Thymus (tissue), 11 donors: ENCODE measurements around the gene PLXNA4. TPM values are rescaled to one million over a fixed set of nuclear protein-coding genes. Genes with fewer than 3 reads are reported as not detected.

ENCODE experiments used
- DNase-seq, 9 donors: peaks; one replicate each; pipeline ENCODE4 v3.0.0-alpha.2; 2013; ENCODE audit warnings: low spot score in 9 of 9, low read depth in 6 of 9, missing footprints in 1 of 9
- H3K27ac ChIP-seq, 2 donors: one replicate each; pipeline ENCODE4 v1.5.1; 2013; ENCODE audit warnings: control low read depth in 1 of 2, low read depth in 1 of 2, low read length in 1 of 2, mild to moderate bottlenecking in 1 of 2, moderate library complexity in 1 of 2
- H3K27me3 ChIP-seq, 2 donors: one replicate each; pipeline ENCODE4 v1.5.1; 2013; ENCODE audit warnings: low read length in 1 of 2; ENCODE audit not compliant: control insufficient read depth in 2 of 2, insufficient read depth in 1 of 2
- H3K36me3 ChIP-seq, 2 donors: one replicate each; pipeline ENCODE4 v1.5.1; 2013; ENCODE audit warnings: low read length in 1 of 2, mild to moderate bottlenecking in 1 of 2, moderate library complexity in 1 of 2; ENCODE audit not compliant: control insufficient read depth in 2 of 2, insufficient read depth in 2 of 2
- H3K4me1 ChIP-seq, 2 donors: one replicate each; pipeline ENCODE4 v1.5.1; 2013; ENCODE audit warnings: low read length in 2 of 2; ENCODE audit not compliant: control insufficient read depth in 2 of 2, insufficient read depth in 2 of 2
- H3K4me3 ChIP-seq, 2 donors: one replicate each; pipeline ENCODE4 v1.5.1; 2013; ENCODE audit warnings: low read length in 2 of 2, control low read depth in 1 of 2, mild to moderate bottlenecking in 1 of 2
- H3K9me3 ChIP-seq, 2 donors: one replicate each; pipeline ENCODE4 v1.5.1; 2013; ENCODE audit warnings: low read length in 1 of 2, mild to moderate bottlenecking in 1 of 2; ENCODE audit not compliant: control insufficient read depth in 2 of 2, insufficient read depth in 1 of 2
- WGBS: extraction: QIAGEN DNeasy Blood & Tissue Kit; methylation state at CpG from one replicate; pipeline ENCODE4 v1.1.7; 2013; 5-methylcytosine and 5-hydroxymethylcytosine counted together
- polyA plus RNA-seq: library from polyadenylated mRNA; stranded (reverse); fragments of 200-250 nt; gene quantifications from one replicate; pipeline ENCODE4 v1.2.3, GENCODE V29; 2013
- total RNA-seq: library from RNA; stranded (reverse); fragments of 120-200 nt; gene quantifications from one replicate; pipeline ENCODE4 v1.2.4, GENCODE V29; 2013
- donor health status: healthy.

Gene PLXNA4
- total and polyA plus RNA-seq, 2 donors, result 0.21 to 0.66 TPM

GRCh38 chr7:132368246-132368900, 207.9 kb downstream of the PLXNA4 start:
- Histone ChIP-seq H3K4me3 (no peak overlapping the region), H3K9me3 (no peaks in the 10 kb centered on the region), H3K27me3 (peaks cover 0 to 6% of the 10 kb centered on the region in 2 donors), H3K27ac (no peak overlapping the region), H3K36me3 (no peaks in the 10 kb centered on the region), H3K4me1 (no peaks in the 10 kb centered on the region)
- DNase-seq, result no peak
- 91% methylated on average over 11 of the region's 11 CpGs for WGBS

DNA sequence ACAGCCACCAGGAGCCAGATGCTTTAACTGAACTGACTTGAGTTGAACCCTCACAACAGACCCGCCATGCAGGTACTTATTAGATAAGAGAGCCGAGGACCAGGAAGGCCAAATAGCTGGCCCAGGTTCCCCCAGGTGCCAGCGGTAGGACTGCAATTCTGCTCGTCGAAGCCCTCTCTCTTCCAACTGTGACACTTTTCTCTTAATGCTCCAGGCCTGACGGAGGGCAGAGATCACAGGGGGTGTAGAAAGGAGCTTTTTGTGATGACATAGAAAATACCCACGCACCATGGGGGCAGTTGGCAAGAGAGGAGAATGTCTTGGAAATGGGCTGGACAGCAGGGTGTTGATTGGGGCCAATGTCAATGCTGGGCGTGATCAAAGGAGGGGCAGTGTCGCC, 208.5 kb downstream of the PLXNA4 start:
- Histone ChIP-seq H3K4me1 (no peaks in the 10 kb centered on the region), H3K27ac (no peak overlapping the region), H3K27me3 (peaks cover 0 to 6% of the 10 kb centered on the region in 2 donors), H3K9me3 (no peaks in the 10 kb centered on the region), H3K4me3 (no peak overlapping the region), H3K36me3 (no peaks in the 10 kb centered on the region)
- 97% methylated on average over 9 of the region's 9 CpGs for WGBS
- DNase-seq, result no peak

DNA sequence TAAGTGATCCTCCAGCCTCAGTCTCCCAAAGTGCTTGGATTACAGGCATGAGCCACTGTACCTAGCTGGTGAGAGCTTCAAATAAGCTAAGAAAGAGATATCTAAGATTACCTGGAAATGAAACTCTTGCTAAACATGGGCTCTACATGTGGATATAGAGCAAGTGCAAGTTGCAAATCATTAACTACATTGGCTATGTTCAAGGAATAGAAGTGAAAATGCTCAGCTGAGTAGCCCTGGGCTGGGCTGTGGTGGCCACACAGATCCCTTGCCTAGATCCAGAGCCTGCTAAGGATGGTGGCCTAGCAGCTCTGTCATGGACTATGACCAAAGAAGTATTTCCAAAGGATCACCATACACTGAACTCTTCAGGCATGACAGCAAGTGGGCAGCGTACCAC, 209.3 kb downstream of the PLXNA4 start:
- Histone ChIP-seq H3K4me1 (no peaks in the 10 kb centered on the region), H3K27ac (no peak overlapping the region), H3K9me3 (no peaks in the 10 kb centered on the region), H3K27me3 (peaks cover 0 to 6% of the 10 kb centered on the region in 2 donors), H3K4me3 (no peak overlapping the region), H3K36me3 (no peaks in the 10 kb centered on the region)
- no peak for DNase-seq
- 96% methylated on average over 1 of the region's 1 CpG for WGBS

DNA sequence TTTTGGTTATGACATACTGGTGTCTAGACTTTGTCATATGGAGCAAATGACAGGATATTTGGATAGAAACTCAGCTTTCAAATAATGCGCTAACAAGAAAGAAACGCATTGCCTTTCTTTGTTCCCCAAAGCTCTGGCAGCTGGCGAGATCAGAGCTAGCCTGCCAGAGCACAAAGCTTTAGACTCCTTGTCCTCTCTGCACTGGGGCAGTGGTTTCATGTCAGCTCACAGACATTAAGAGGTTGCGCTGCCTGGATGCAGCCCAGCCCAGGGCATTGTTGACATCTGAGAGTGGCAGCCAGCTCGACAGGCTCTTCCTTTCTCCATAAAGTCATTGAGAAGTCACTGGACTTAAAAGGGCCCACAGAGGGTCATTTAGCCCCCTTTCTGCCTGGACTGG, 212.0 kb downstream of the PLXNA4 start:
- no peaks in the 10 kb centered on the region for H3K9me3 ChIP-seq
- DNase-seq, result no peak
- no peaks in the 10 kb centered on the region for H3K4me1 ChIP-seq
- no peaks in the 10 kb centered on the region for H3K36me3 ChIP-seq
- H3K27me3 ChIP-seq, result peaks cover 0 to 6% of the 10 kb centered on the region in 2 donors
- WGBS, result 90% methylated on average over 5 of the region's 5 CpGs
- no peak overlapping the region for H3K27ac ChIP-seq
- H3K4me3 ChIP-seq, result no peak overlapping the region

DNA sequence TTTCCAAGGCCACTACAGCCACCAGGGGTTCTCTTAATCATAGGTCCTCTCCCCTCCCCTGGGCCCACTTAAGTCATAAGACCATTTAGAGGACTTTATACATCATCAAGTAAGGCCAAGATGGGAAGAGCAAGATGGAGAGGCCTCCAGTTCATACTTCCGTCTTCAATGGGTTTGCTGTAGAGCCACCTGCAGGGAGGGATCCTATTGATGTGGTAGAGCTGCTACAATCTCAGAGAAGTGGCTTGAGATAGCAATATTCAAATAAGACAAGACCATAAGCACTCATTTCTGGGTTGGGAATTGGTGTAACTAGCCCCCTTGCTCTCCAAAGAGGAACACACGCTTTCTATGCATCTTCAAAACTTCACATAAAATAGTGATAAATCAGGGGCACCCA, 214.2 kb downstream of the PLXNA4 start:
- Histone ChIP-seq H3K27ac (no peak overlapping the region), H3K9me3 (no peaks in the 10 kb centered on the region), H3K27me3 (peaks cover 0 to 4% of the 10 kb centered on the region in 2 donors), H3K4me3 (no peak overlapping the region), H3K36me3 (no peaks in the 10 kb centered on the region), H3K4me1 (no peaks in the 10 kb centered on the region)
- WGBS, result 69% methylated on average over 2 of the region's 2 CpGs
- DNase-seq, result peak in 3 of 9 donors; percentile 7 to 35 (median 15)

DNA sequence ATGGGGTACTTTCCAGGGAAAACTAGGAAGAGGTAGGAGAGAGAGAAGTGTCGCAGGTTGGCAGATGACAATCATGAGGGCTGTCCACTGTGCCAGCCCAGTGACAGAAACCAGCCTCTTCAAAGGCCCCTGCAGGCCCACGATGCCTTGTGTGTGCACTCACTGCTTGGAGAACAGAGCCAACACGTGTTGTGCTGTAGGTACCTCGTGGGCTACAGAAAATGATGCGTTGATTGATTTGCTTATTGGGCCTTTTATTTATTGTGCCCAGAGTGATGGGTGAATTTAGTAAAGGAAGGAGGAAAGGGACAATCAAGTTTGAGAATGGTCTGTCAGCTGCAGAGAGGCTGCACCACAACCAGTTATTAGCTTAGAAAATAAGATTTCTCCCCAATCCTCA, 215.1 kb downstream of the PLXNA4 start:
- H3K27me3 ChIP-seq, result peaks cover 0 to 6% of the 10 kb centered on the region in 2 donors
- no peaks in the 10 kb centered on the region for H3K36me3 ChIP-seq
- H3K9me3 ChIP-seq, result no peaks in the 10 kb centered on the region
- 94% methylated on average over 5 of the region's 5 CpGs for WGBS
- DNase-seq, result no peak
- no peaks in the 10 kb centered on the region for H3K4me1 ChIP-seq
- no peak overlapping the region for H3K4me3 ChIP-seq
- H3K27ac ChIP-seq, result no peak overlapping the region

DNA sequence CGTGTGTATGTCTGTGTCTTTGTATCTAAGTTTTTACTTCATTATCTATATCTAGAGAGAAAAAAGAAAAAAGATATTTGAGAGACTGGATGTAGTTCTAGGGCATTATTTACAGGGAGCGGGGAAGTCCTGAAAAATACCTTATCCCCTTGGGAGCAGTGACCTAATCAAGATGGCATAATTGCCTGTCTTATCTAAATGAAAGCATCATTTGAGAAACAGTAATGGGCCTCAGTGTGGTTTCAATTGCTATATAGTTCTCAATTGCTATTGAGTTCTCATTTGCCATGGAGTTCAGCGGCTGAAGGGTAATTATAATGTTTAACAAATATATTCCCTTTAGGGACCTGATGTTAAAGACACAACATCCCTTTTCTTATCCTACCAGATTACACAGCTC, 216.5 kb downstream of the PLXNA4 start:
- Histone ChIP-seq H3K27me3 (peaks cover 0 to 9% of the 10 kb centered on the region in 2 donors), H3K4me1 (no peaks in the 10 kb centered on the region), H3K36me3 (no peaks in the 10 kb centered on the region), H3K9me3 (no peaks in the 10 kb centered on the region), H3K4me3 (no peak overlapping the region), H3K27ac (no peak overlapping the region)
- 97% methylated on average over 3 of the region's 3 CpGs for WGBS
- no peak for DNase-seq

- H3K27me3 ChIP-seq, result peaks cover 0 to 11% of the 10 kb centered on the region in 2 donors
- WGBS, result 48% methylated on average over 5 of the region's 5 CpGs
- no peaks in the 10 kb centered on the region for H3K36me3 ChIP-seq
- H3K4me3 ChIP-seq, result no peak overlapping the region
- H3K4me1 ChIP-seq, result no peaks in the 10 kb centered on the region
- no peaks in the 10 kb centered on the region for H3K9me3 ChIP-seq
- DNase-seq, result no peak
- H3K27ac ChIP-seq, result no peak overlapping the region
Observed at GRCh38 chr7:132355048-132355447, 221.2 kb downstream of the PLXNA4 start.

GRCh38 chr7:132354527-132354926, 221.7 kb downstream of the PLXNA4 start:
- Histone ChIP-seq H3K4me3 (no peak overlapping the region), H3K27ac (no peak overlapping the region), H3K9me3 (no peaks in the 10 kb centered on the region), H3K36me3 (no peaks in the 10 kb centered on the region), H3K27me3 (peaks cover 0 to 11% of the 10 kb centered on the region in 2 donors), H3K4me1 (no peaks in the 10 kb centered on the region)
- WGBS, result 69% methylated on average over 4 of the region's 4 CpGs
- no peak for DNase-seq
